DOHH2 (cell line): ENCODE data around the gene LENG8.
"Not testable (repeated sequence)": the region's sequence is repeated elsewhere in the genome, so short reads cannot be mapped to it uniquely, and the experiment has no call there.

Experiments
- H3F3A ChIP-seq: fragments of 200-600 bp; sonication (generic), shearing (Covaris generic); 2 replicates; pipeline ENCODE4 v1.6.0; 2016; ENCODE audit warnings: antibody characterized with exemption, mild to moderate bottlenecking; ENCODE audit not compliant: control insufficient read depth, insufficient read depth
- H3K27ac ChIP-seq: fragments of 200-600 bp; sonication (generic); 2 replicates; pipeline ENCODE4 v1.5.1; 2014; ENCODE audit warnings: low read depth, mild to moderate bottlenecking, low read length, moderate library complexity
- H3K27me3 ChIP-seq: fragments of 200-600 bp; sonication (generic); 2 replicates; pipeline ENCODE4 v1.6.1; 2014; ENCODE audit warnings: mild to moderate bottlenecking, low read length, mixed read lengths; ENCODE audit not compliant: control insufficient read depth
- H3K36me3 ChIP-seq: fragments of 200-600 bp; sonication (generic); 2 replicates; pipeline ENCODE4 v1.6.1; 2014; ENCODE audit warnings: mild to moderate bottlenecking, low read length, moderate library complexity, mixed read lengths; ENCODE audit not compliant: control insufficient read depth
- H3K4me1 ChIP-seq: fragments of 200-600 bp; sonication (generic); 2 replicates; pipeline ENCODE4 v1.6.1; 2014; ENCODE audit warnings: mild to moderate bottlenecking, low read length, mixed read lengths; ENCODE audit not compliant: control insufficient read depth
- H3K4me2 ChIP-seq: fragments of 200-600 bp; sonication (generic); 2 replicates; pipeline ENCODE4 v1.6.0; 2014; ENCODE audit warnings: mild to moderate bottlenecking, low read length, moderate library complexity
- H3K4me3 ChIP-seq: fragments of 200-600 bp; sonication (generic); 2 replicates; pipeline ENCODE4 v1.5.1; 2014; ENCODE audit warnings: mild to moderate bottlenecking, low read length, mixed read lengths
- H3K79me2 ChIP-seq: fragments of 200-600 bp; sonication (generic); 2 replicates; pipeline ENCODE4 v1.6.1; 2014; ENCODE audit warnings: mild to moderate bottlenecking, low read length, mixed read lengths; ENCODE audit not compliant: control insufficient read depth
- H3K9me2 ChIP-seq: fragments of 200-600 bp; sonication (generic); replicated peaks from 2 replicates; pipeline ENCODE4 v1.6.1; 2014; ENCODE audit warnings: mild to moderate bottlenecking, low read length, mixed read lengths; ENCODE audit not compliant: control insufficient read depth
- H3K9me3 ChIP-seq: fragments of 200-600 bp; sonication (generic); 2 replicates; pipeline ENCODE4 v1.6.1; 2014; ENCODE audit warnings: antibody characterized with exemption, low read length, mixed read lengths; ENCODE audit not compliant: control insufficient read depth, insufficient read depth
- H4K20me1 ChIP-seq: fragments of 200-600 bp; sonication (generic); 2 replicates; pipeline ENCODE4 v1.6.0; 2014; ENCODE audit warnings: low read depth, mild to moderate bottlenecking, antibody characterized with exemption, low read length, moderate library complexity; ENCODE audit not compliant: control insufficient read depth, insufficient read depth
- CTCF ChIP-seq: fragments of 200-600 bp; sonication (generic); IDR thresholded peaks from one replicate; pipeline ENCODE4 v1.5.1; 2014; ENCODE audit warnings: antibody characterized with exemption, mild to moderate bottlenecking, low read depth, low read length; ENCODE audit not compliant: poor library complexity, severe bottlenecking
- EZH2phosphoT487 ChIP-seq: fragments of 200-600 bp; sonication (generic); IDR thresholded peaks from 2 replicates; pipeline ENCODE4 v1.6.1; 2017; ENCODE audit warnings: borderline replicate concordance, mild to moderate bottlenecking, antibody characterized with exemption, low read length, moderate library complexity, mixed read lengths

Gene LENG8

GRCh38 chr19:54498451-54498772 lies 49.4 kb downstream of the LENG8 start:
- not testable (repeated sequence) for H3K4me2 ChIP-seq, H3F3A ChIP-seq, H3K9me2 ChIP-seq, H3K36me3 ChIP-seq, H3K4me3 ChIP-seq, H3K79me2 ChIP-seq, H4K20me1 ChIP-seq, H3K27ac ChIP-seq, H3K9me3 ChIP-seq
- Histone ChIP-seq H3K27me3 (peaks cover 26% of the 10 kb centered on the region), H3K4me1 (peaks cover 11% of the 10 kb centered on the region)

- H3K4me2 ChIP-seq: peak within 1 kb of the TSS; percentile 44
- no peak for TF ChIP-seq CTCF
- no peak for TF ChIP-seq EZH2phosphoT487
- no peak within 1 kb of the TSS for H3K27ac ChIP-seq
- no peaks in the 10 kb centered on the region for H3F3A ChIP-seq
- no peaks in the 10 kb centered on the region for H3K79me2 ChIP-seq
- H3K36me3 ChIP-seq: no peaks in the 10 kb centered on the region
- H4K20me1 ChIP-seq: no peaks in the 10 kb centered on the region
- no peaks in the 10 kb centered on the region for H3K9me2 ChIP-seq
- H3K27me3 ChIP-seq: peaks cover 14% of the 10 kb centered on the region
- H3K4me1 ChIP-seq: peaks cover 25% of the 10 kb centered on the region
- no peak within 1 kb of the TSS for H3K4me3 ChIP-seq
- no peaks in the 10 kb centered on the region for H3K9me3 ChIP-seq
These were observed 53.6 kb downstream of the LENG8 start, which contains the start of gene LAIR2 for GRCh38 chr19:54502518-54503048. LAIR2 (plus strand) TSS chr19:54502831; CDS start chr19:54502919, 88 bp downstream.

GRCh38 chr19:54505542-54505941 lies 56.5 kb downstream of the LENG8 start:
- not testable (repeated sequence) for H4K20me1 ChIP-seq, H3F3A ChIP-seq, H3K27me3 ChIP-seq, H3K79me2 ChIP-seq, H3K9me3 ChIP-seq, H3K36me3 ChIP-seq, H3K4me2 ChIP-seq, H3K4me3 ChIP-seq, H3K9me2 ChIP-seq, H3K27ac ChIP-seq
- H3K4me1 ChIP-seq: peaks cover 36% of the 10 kb centered on the region

- no peak overlapping the region for H3K4me3 ChIP-seq
- no peak for TF ChIP-seq CTCF
- no peak for TF ChIP-seq EZH2phosphoT487
These were observed 57.1 kb downstream of the LENG8 start for GRCh38 chr19:54506079-54506478.

GRCh38 chr19:54507038-54507717 lies 58.2 kb downstream of the LENG8 start:
- Histone ChIP-seq H3K4me1 (peaks cover 35% of the 10 kb centered on the region), H3K4me2 (peak overlapping the region; percentile 59), H3K4me3 (peak overlapping the region; percentile 52; the same call in 1 of the 2 replicates)
- not testable (repeated sequence) for H3K27ac ChIP-seq, H3K79me2 ChIP-seq, H4K20me1 ChIP-seq, H3K9me2 ChIP-seq, H3K9me3 ChIP-seq, H3K27me3 ChIP-seq, H3F3A ChIP-seq, H3K36me3 ChIP-seq

More at GRCh38 chr19:54506079-54506478, 57.1 kb downstream of the LENG8 start:
- no peaks in the 10 kb centered on the region for H3K36me3 ChIP-seq
- H3K9me2 ChIP-seq: no peaks in the 10 kb centered on the region
- H3K4me1 ChIP-seq: peaks cover 36% of the 10 kb centered on the region
- H4K20me1 ChIP-seq: no peaks in the 10 kb centered on the region
- H3K27ac ChIP-seq: no peak overlapping the region
- peaks cover 9% of the 10 kb centered on the region for H3K27me3 ChIP-seq
- no peaks in the 10 kb centered on the region for H3K9me3 ChIP-seq
- no peaks in the 10 kb centered on the region for H3K79me2 ChIP-seq
- H3F3A ChIP-seq: no peaks in the 10 kb centered on the region
- H3K4me2 ChIP-seq: peak overlapping the region; percentile 37
